Measurements from ENCODE around the gene ERI2. TPM values are rescaled to one million over a fixed set of nuclear protein-coding genes. Genes with fewer than 3 reads are reported as not detected.

ERI2 gene
- total and polyA plus RNA-seq, 2 of the 13 experiments (the other 11 are each of a cell fraction or from before 2014, with no cell fraction given) = 17.4 to 41.3 TPM

DNA sequence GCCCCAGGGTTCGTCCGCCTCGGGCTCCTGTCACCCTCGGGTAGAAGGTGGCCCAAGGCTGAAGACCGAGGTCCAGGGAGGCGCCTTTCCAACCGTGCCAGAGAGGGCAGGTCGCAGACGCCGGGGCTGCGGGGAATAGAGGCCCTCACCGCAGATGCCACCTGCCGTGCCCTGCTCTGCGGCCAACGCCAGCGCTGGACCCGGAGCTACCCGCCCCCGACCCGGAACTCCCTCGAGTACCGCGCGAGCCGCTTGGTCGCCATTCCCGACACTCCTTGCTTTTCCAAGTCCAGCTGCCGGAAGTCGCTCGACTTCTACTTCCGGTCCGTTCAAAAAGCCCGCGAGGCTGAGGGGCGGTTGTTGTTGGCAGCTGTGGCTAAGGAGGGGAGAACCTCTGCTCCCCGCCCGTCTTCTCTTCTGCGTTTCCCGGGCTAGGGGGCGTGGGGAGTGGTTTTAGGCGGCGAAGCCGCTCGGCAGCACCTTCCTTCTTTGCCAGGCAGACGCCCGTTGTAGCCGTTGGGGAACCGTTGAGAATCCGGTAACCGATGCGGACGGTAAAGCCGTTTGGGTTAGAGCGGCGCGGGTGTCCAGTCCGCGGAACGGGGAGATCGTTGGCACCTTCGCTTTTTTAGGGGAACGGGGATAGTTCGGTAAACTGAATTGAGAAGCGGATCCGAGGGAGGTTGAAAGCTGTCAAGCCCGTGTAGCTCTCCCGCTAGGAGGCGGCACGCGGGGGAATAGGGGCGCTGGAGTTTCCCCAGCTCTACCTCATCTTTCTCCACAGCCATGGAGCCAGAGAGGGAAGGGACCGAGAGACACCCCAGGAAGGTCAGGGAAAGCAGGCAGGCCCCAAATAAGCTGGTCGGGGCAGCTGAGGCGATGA is at the start of gene ERI2, which contains the start of gene REXO5 (continued):
- TF ChIP-seq, protein P1, sequence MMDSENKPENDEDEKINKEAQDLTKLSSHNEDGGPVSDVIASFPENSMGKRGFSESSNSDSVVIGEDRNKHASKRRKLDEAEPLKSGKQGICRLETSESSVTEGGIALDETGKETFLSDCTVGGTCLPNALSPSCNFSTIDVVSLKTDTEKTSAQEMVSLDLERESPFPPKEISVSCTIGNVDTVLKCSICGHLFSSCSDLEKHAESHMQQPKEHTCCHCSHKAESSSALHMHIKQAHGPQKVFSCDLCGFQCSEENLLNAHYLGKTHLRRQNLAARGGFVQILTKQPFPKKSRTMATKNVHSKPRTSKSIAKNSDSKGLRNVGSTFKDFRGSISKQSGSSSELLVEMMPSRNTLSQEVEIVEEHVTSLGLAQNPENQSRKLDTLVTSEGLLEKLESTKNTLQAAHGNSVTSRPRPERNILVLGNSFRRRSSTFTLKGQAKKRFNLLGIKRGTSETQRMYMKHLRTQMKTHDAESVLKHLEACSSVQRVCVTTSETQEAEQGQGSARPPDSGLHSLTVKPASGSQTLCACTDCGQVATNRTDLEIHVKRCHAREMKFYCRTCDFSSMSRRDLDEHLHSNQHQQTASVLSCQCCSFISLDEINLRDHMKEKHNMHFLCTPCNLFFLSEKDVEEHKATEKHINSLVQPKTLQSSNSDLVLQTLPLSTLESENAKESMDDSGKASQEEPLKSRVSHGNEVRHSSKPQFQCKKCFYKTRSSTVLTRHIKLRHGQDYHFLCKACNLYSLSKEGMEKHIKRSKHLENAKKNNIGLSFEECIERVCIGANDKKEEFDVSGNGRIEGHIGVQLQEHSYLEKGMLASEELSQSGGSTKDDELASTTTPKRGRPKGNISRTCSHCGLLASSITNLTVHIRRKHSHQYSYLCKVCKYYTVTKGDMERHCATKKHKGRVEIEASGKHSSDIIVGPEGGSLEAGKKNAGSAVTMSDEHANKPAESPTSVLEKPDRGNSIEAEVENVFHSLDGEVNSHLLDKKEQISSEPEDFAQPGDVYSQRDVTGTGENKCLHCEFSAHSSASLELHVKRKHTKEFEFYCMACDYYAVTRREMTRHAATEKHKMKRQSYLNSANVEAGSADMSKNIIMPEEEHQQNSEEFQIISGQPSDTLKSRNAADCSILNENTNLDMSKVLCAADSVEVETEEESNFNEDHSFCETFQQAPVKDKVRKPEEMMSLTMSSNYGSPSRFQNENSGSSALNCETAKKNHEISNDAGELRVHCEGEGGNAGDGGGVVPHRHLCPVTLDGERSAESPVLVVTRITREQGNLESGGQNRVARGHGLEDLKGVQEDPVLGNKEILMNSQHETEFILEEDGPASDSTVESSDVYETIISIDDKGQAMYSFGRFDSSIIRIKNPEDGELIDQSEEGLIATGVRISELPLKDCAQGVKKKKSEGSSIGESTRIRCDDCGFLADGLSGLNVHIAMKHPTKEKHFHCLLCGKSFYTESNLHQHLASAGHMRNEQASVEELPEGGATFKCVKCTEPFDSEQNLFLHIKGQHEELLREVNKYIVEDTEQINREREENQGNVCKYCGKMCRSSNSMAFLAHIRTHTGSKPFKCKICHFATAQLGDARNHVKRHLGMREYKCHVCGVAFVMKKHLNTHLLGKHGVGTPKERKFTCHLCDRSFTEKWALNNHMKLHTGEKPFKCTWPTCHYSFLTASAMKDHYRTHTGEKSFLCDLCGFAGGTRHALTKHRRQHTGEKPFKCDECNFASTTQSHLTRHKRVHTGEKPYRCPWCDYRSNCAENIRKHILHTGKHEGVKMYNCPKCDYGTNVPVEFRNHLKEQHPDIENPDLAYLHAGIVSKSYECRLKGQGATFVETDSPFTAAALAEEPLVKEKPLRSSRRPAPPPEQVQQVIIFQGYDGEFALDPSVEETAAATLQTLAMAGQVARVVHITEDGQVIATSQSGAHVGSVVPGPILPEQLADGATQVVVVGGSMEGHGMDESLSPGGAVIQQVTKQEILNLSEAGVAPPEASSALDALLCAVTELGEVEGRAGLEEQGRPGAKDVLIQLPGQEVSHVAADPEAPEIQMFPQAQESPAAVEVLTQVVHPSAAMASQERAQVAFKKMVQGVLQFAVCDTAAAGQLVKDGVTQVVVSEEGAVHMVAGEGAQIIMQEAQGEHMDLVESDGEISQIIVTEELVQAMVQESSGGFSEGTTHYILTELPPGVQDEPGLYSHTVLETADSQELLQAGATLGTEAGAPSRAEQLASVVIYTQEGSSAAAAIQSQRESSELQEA (CRISPR knock-in tag; IDR thresholded peaks at IDR 0.05; ENCODE audit: not compliant biosample characterization) = peak; percentile 91
- TF ChIP-seq YEATS4 (CRISPR knock-in tag; IDR thresholded peaks at IDR 0.05; ENCODE audit: borderline replicate concordance) (peak; percentile 99), ZNF441 (CRISPR knock-in tag; IDR thresholded peaks at IDR 0.05; ENCODE audit: borderline replicate concordance) (peak; percentile 88; the same call in 1 of the 2 replicates), ZNF749 (CRISPR knock-in tag; IDR thresholded peaks at IDR 0.05; ENCODE audit: borderline replicate concordance) (peak; percentile 98), GTF3A (CRISPR knock-in tag; conservative IDR thresholded peaks at IDR 0.05) (peak; percentile 75; the same call in 1 of the 2 replicates), ZNF562 (CRISPR knock-in tag; IDR thresholded peaks at IDR 0.05; ENCODE audit: borderline replicate concordance) (peak; percentile 93), FOXO4 (CRISPR knock-in tag; conservative IDR thresholded peaks at IDR 0.05) (peak; percentile 98; the same call in 1 of the 2 replicates), ZNF275 (CRISPR knock-in tag; IDR thresholded peaks at IDR 0.05; ENCODE audit: borderline replicate concordance) (peak; percentile 93), RFX5 (IDR thresholded peaks at IDR 0.05; ENCODE audit: low read depth, low read length) (peak; percentile 84), HDAC1 (CRISPR knock-in tag; IDR thresholded peaks at IDR 0.05) (peak; percentile 100), FOXK1 (CRISPR knock-in tag; IDR thresholded peaks at IDR 0.05; ENCODE audit: borderline replicate concordance, low read depth) (peak; percentile 95), CBFB (CRISPR knock-in tag; IDR thresholded peaks at IDR 0.05) (peak; percentile 75), ZNF280B (CRISPR knock-in tag; IDR thresholded peaks at IDR 0.05; ENCODE audit: borderline replicate concordance) (peak; percentile 95; the same call in 1 of the 2 replicates)
- TF ChIP-seq, protein P2, sequence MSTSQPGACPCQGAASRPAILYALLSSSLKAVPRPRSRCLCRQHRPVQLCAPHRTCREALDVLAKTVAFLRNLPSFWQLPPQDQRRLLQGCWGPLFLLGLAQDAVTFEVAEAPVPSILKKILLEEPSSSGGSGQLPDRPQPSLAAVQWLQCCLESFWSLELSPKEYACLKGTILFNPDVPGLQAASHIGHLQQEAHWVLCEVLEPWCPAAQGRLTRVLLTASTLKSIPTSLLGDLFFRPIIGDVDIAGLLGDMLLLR (CRISPR knock-in tag; IDR thresholded peaks at IDR 0.05) = peak; percentile 14; the same call in 1 of the 2 replicates

Data from HepG2 (cell line).